DMS53 treated with DMSO at 0.1 percent for 48 hours (cell line): ENCODE measurements around the gene FXYD6.

Experiments used
- DNase-seq: peaks from one replicate; lab custom pipeline; 2025; ENCODE audit not compliant: unreplicated experiment; lab: John Stamatoyannopoulos, UW

The FXYD6 gene

GRCh38 chr11:117851106-117851505 is 25.4 kb downstream of the FXYD6 start:
- no peak for DNase-seq

DNA sequence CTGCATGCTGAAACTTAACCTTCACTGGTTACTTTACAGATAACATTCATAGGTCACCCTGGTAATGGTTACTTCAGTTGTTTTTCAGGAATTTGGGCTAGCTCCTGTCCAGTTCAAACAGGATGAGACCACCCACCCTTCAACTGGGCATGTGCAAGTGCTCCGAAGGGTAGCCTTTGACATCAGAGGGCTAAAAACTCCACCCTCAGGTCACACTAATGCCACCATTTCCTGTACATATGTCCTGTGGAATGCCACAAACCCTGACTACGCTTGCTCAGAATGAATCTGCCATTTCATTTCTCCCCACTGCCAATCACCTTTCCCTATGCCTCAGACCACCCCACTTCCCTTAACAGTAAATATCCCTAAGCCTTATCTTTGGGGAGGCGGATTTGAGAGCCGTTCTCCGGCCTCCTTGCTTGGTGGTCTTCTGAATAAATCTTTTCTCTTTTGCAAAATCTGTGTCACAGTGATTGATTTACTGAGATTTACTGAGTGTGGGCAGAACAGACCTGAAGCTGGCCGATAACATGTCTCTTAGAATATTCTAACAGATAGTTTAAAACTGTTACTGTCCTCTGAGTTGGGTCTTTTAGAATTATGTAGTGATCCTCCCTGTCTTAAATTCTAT is 26.6 kb downstream of the FXYD6 start:
- no peak for DNase-seq

- DNase-seq = peak; percentile 39
These were observed 32.6 kb downstream of the FXYD6 start for GRCh38 chr11:117843666-117844484.

DNA sequence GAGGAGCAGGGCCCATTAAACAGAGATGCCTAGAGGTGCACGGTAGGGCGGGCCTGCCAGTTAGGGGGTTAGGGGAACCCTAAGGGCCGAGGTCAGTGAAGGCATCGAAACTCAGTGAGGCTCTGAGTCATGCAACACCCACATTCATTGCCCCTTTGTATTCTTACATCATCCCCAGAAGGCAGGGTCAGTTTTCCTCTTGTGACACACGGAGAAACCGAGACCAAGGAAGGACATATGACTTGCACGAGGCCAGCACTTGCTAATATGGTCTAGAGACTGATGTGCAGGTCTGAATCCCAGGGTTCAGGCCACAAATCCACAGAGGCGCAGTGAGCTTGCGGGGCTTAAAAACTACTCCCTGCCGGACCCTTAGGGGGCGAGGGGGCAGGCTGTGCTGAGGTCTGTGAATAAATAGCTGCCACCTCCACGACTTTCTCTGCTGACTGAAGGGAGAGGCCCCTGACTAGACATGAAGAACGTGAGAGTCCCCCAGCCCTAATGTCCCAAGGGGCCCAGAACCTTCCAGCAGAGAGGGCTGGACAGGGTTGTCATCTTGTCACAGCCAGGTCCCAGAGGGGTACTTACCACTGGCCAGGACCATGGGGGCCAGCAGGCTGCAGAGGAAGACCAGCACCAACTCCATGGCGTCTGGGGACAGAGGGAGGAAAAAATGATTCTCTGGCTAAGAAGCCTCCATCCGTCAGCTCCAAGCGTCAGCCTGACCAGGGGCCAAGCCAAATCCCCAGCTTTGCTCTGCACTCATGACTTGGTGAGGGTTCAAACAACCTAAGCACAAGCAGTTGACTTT is 34.1 kb downstream of the FXYD6 start:
- DNase-seq = no peak

- no peak for DNase-seq
These were observed 34.9 kb downstream of the FXYD6 start for GRCh38 chr11:117841551-117842031.

DNA sequence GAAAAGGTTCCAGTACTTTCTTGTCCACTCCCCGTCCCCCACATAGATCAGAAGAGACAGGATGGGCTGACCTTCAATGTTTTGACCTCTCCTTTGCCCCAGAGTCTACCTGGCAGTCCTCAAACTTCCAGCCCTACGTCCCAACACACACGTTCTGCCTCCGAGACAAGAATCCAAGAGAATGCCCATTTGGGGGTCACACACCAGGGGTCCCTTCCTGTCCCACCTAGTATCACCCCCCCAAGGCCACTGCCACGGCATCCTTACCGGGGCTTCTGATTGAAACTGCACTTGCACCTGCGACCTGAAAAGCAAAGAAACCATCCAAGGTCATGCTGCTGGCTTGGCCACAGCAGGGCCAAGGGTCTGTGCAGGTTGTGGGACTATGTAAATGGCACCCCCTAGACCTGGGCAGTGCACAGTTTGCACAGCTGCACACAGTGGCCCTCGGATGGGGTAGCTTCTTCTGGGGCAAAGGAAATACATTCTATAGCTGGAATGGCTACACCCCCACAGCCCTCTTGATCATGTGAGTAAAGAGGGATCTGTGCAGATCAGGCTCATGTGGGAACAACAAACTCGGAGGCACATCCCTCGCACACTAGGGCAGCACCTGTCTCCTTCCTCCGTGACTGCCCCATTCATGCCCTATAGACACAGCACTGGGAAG is 35.4 kb downstream of the FXYD6 start:
- no peak for DNase-seq

DNA sequence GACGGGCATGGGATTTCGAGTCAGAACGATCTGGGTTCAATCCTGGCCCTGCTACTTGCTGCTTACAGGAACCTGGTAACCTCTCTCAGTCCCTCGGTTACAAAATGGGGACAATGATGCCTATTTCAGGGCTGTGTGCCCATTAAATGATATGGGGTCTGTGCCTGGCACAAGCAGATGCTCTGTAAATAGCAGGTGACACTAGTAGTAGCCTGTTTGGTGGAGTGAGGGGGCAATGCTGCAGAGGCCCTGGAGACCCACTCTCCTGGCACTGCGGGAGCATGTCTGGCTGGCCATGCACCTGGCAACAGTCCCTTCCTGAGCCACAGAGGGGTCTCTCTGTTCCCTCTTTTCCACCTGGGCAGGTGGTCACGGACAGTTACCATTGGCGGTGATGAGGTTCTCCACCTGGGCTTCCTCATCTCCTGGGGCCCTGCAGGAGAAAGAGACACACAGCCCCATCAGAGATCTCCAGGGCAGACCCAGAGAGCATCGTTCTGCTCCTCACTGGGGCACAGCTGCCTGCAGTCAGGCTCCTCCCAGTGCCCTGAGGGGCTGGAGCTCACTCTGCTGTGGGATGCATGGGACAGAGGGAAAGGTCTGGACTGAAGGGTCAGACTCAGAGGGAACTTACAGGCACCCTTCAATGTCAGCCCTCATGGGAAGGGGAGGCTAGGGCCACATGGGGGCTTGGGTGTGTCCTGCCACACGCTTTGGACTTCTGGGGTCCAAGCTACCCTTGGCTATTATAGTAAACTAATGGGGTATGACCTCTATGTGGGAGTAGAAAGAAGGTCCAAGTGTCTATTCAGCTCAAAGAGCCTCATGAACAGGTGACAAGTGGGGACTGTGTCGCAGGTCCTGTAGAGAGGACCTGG is 36.3 kb downstream of the FXYD6 start:
- no peak for DNase-seq

DNA sequence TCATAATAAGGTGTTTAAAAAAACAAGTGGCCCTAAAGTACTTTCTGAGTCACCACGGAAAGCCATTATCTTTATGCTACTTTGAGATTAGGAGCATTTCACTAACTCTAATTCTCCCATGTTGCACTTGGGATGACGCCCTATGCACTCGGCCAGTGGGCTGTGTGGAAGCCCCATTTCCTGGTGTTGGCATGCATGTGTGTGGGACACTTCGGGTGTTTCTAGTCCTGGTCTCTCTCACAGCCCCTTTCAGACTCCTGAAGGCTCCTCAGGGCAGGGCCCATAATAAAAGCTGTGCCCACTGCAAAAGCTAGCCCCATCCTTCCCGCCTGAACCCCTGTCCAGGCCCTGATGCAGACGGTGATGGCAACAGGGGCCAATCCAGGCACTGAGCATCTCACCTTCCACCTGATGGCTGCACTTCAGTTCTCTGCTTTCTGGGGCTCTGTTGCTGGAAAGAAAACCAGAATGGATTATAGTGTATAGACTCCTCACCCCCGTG is 37.0 kb downstream of the FXYD6 start:
- DNase-seq = no peak

- DNase-seq = no peak
These were observed 37.6 kb downstream of the FXYD6 start for GRCh38 chr11:117838901-117839300.

- DNase-seq = no peak
These were observed 38.7 kb downstream of the FXYD6 start for GRCh38 chr11:117837791-117838190.

DNA sequence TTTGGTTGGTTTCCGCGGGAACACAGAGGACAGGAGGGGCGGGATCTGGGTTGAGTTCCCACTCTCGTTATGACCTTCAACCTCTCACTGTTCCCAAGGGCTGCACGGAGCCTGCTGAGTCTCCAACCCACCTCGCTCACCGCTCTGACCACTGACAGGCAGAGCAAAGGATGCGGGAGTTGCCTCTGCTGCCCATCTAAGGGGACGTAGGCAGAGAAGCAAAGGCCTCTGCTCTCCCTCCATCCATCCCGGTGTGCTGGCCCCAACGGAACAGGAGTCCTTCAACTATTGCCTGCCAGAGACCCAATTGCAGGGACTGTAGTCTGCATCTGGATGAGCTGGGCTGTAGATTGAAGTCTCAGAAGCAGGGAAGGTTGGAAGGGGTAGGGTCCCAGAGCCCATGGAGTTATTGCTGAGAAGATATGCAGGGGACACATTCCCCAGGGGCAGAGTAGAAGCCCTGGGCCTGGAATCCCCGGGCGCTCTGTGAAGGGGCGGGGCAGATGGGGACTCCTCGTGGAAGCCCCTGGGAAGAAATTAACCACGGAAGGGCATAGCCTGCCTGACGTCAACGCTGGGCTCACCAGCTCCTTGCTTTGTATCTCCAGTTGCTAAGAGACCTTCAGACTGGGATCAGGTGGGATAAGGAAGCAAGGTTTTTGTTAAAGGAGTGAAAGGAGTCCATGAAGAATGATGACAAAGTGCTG is 39.2 kb downstream of the FXYD6 start:
- no peak for DNase-seq

DNA sequence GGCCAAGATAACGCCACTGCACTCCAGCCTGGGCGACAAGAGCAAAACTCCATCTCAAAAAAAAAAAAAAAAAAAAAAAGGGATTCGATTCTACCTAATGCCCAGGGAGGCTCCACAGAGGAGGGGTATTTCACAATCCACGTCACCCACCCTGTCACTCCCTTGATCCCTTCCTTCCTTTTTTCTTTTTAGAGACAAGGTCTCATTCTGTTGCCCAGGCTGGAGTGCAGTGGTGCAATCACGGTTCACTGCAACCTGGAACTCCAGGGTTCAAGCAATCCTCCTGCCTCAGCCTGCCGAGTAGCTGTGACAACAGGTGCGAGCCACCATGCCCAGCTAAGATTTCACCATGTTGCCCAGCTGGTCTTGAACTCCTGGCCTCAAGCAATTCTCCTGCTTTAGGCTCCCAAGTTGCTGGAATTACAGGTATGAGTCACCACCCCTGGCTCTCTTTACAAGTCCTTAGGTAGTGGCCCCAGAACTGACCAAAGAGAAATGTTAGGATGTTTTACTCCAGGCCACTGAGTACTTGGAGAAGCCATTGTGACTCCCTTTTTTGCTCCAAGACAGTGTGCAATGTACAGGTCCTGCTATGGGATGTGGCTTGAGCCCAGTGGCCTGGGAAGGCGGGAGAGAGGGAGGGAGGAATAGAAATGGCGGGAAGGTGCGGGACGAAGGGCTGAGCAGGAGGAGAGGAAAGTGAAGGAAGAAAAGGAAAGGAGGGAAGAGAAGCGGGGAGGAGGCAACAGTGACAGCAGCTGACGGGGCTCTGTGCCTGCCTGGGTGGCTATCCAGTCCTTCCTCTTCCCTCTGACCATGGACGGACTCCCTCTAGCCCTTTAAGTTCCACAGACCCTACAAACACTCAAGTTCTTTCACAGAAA is 40.1 kb downstream of the FXYD6 start:
- no peak for DNase-seq

DNA sequence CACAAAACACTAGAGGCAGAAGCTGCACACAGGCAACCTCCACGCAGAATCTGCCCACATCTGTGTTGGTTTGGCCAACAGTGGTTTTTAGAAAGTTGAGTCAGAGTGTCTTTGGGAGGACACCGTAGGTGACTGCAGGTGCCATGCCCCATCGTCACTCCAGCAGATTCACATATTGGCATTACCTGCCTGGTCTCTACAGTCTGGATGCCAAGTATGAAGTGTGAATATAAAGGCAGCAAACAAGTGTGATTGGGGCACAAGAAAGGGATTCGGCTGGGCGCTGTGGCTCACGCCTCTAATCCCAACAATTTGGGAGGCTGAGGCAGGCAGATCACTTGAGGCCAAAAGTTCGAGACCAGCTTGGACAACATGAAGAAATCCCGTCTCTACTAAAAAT is 40.9 kb downstream of the FXYD6 start:
- no peak for DNase-seq

GRCh38 chr11:117834838-117835443 is 41.5 kb downstream of the FXYD6 start:
- no peak for DNase-seq

DNA sequence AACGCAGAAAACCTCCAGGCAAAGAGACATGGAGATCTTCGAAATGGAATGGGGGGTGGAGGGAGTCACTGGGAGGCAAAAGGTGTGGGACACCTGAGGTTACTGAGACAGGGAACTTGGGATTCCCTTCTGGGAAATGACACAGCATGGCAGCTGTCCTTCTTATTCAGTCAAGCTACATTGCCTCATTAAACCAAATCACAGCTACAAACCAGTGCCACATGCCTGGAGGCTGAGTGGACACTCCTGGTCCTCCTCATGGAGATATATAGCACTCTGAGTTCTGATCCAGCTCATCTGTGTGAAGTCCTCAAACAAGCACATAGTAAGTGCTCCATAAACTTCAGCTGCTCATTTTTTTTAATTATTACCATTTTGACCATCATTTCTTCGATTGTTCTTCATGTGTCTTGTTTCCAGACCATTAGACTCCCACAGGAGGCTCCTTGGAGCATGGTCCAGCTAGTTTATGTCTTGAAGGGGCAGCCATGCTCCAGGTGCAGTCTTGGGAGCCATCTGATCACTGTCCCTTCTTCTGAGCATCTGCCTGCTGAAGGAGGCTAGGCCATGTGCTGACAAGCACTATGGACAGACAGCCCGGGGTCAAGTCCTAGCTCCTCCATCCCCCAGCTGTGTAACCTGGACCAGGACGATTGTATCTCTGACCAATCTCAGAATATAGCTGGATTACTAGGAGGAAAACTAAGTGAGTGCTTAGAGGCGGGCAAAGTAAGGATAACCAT is 42.2 kb downstream of the FXYD6 start:
- DNase-seq = no peak

DNA sequence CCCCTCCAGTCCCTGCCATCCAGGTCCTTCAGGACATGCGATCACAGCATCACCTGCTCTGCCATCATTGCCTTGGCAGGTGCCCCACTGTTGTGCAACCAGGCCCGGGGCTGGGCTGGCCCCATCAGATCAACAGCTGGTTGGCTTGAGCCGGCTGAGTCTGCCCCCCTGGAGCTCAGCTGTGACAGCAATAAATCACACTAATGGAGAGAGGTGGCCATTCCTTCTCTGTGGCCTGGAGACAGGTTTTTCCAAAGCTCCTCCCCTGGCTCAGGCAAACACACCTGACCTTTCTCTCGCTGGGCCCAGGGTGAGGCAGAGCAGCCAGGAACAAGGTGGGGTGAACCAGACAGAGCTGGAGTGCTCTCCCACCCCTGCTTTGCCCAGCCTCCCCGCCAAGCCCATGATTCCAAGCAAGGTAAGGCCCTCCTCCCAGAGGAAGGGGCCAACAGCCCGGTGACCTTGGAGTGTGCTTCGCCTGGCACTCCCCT is 43.0 kb downstream of the FXYD6 start:
- peak; percentile 96 for DNase-seq

GRCh38 chr11:117832511-117832910 is 43.9 kb downstream of the FXYD6 start:
- DNase-seq = no peak
